HCT116 (cell line): ENCODE measurements around the gene NFIB. TPM values are rescaled to one million over a fixed set of nuclear protein-coding genes. Genes with fewer than 3 reads are reported as not detected.

Experiments used
- ATAC-seq: fragments of 200-7000 bp; cut with Tn5 transposase; 2 replicates; pipeline ENCODE4 v1.9.1; 2020; ENCODE audit warnings: mild to moderate bottlenecking, moderate library complexity
- BruUV-seq: library from RNA; stranded (reverse); fragments of 400-500 nt; replicated peaks from 2 replicates; lab custom pipeline; 2021; lab: Mats Ljungman, UMichigan
- CTCF ChIA-PET: fragments of 300-600 bp; sonication (Branson Sonifier 250); formaldehyde crosslinking; loops from one replicate; lab custom pipeline; 2021; ENCODE audit warnings: antibody characterized with exemption; lab: Charles Lee
- POLR2A ChIA-PET: fragments of 300-600, 350-600 bp; sonication (Branson Sonifier 250); formaldehyde crosslinking; loops from one replicate; lab custom pipeline; 2021; ENCODE audit warnings: antibody characterized with exemption; lab: Charles Lee
- RAD21 ChIA-PET, 2 experiments: fragments of 300-600 bp; sonication (Branson Sonifier 250); formaldehyde crosslinking; loops; one replicate each; lab custom pipeline; 2023; ENCODE audit warnings: low total read pairs in 2 of 2; ENCODE audit not compliant: uncharacterized antibody in 2 of 2, unreplicated experiment in 2 of 2, low non-redundant PET in 1 of 2; lab: Charles Lee
- DNase-seq: peaks from one replicate; pipeline ENCODE4 v3.0.0-alpha.2; 2010; ENCODE audit warnings: low read depth, low spot score
- H2AFZ ChIP-seq: fragments of 200-600 bp; shearing (Covaris generic), sonication (generic); 2 replicates; pipeline ENCODE4 v1.6.1; 2017; ENCODE audit warnings: low read depth, mixed run types, mixed read lengths, antibody characterized with exemption, low read length; ENCODE audit not compliant: poor library complexity, severe bottlenecking
- H3K27ac ChIP-seq: 2 replicates; pipeline ENCODE4 v1.5.1; 2012; ENCODE audit warnings: low read depth, low read length
- H3K27me3 ChIP-seq: fragments of 200-600 bp; sonication (generic); 2 replicates; pipeline ENCODE4 v1.6.1; 2016; ENCODE audit warnings: mixed run types, low read length, mixed read lengths; ENCODE audit not compliant: insufficient read depth
- H3K36me3 ChIP-seq, 2 experiments: fragments of 200-500 bp in 1 of 2; fragments of 200-600 bp in 1 of 2; sonication (Bioruptor generic) in 1 of 2; sonication (generic) in 1 of 2; 2 replicates each; pipeline versions ENCODE4 v1.5.1 to v1.6.1; 2014 to 2016; ENCODE audit warnings: low read length in 2 of 2, inconsistent platforms in 1 of 2, mixed read lengths in 1 of 2, mixed run types in 1 of 2; ENCODE audit not compliant: insufficient read depth in 2 of 2, control insufficient read depth in 1 of 2
- H3K4me1 ChIP-seq, 2 experiments: fragments of 200-600 bp in 1 of 2; sonication (generic) in 1 of 2; 2 replicates each; pipeline versions ENCODE4 v1.5.1 to v1.6.1; 2012 to 2017; ENCODE audit warnings: low read length in 2 of 2, inconsistent platforms in 1 of 2, mild to moderate bottlenecking in 1 of 2, mixed read lengths in 1 of 2, mixed run types in 1 of 2, moderate library complexity in 1 of 2; ENCODE audit not compliant: insufficient read depth in 2 of 2, control insufficient read depth in 1 of 2
- H3K4me2 ChIP-seq: fragments of 200-600 bp; sonication (generic); 2 replicates; pipeline ENCODE4 v1.6.1; 2017; ENCODE audit warnings: mixed run types, low read length, mixed read lengths
- H3K4me3 ChIP-seq, 2 experiments: fragments of 200-600 bp in 1 of 2; sonication (generic) in 1 of 2; replicated peaks in 1 of 2; 2 replicates each; pipeline ENCODE4 v1.5.1; 2011 to 2016; ENCODE audit warnings: low read length in 2 of 2, control low read depth in 1 of 2, low read depth in 1 of 2, mild to moderate bottlenecking in 1 of 2, mixed read lengths in 1 of 2, mixed run types in 1 of 2
- H3K79me2 ChIP-seq: fragments of 200-600 bp; sonication (generic); 2 replicates; pipeline ENCODE4 v1.6.1; 2017; ENCODE audit warnings: mild to moderate bottlenecking, mixed run types, low read length, moderate library complexity, mixed read lengths; ENCODE audit not compliant: insufficient read depth
- H3K9ac ChIP-seq: fragments of 200-600 bp; sonication (generic); 2 replicates; pipeline ENCODE4 v1.6.1; 2016; ENCODE audit warnings: low read length, mixed read lengths
- H3K9me2 ChIP-seq: fragments of 200-600 bp; sonication (generic), shearing (Covaris generic); 2 replicates; pipeline ENCODE4 v1.6.1; 2017; ENCODE audit warnings: mixed run types, mild to moderate bottlenecking, moderate library complexity; ENCODE audit not compliant: insufficient read depth
- H3K9me3 ChIP-seq, 2 experiments: fragments of 200-500 bp in 1 of 2; fragments of 200-600 bp in 1 of 2; sonication (Bioruptor generic) in 1 of 2; sonication (generic) in 1 of 2; 2 replicates each; pipeline ENCODE4 v1.6.1; 2014 to 2017; ENCODE audit warnings: low read length in 2 of 2, mixed read lengths in 2 of 2, inconsistent platforms in 1 of 2, low read depth in 1 of 2, mild to moderate bottlenecking in 1 of 2, mixed run types in 1 of 2, moderate library complexity in 1 of 2; ENCODE audit not compliant: control insufficient read depth in 1 of 2, insufficient read depth in 1 of 2
- H4K20me1 ChIP-seq: fragments of 200-600 bp; sonication (generic), shearing (Covaris generic); 2 replicates; pipeline ENCODE4 v1.6.1; 2017; ENCODE audit warnings: mixed run types, mild to moderate bottlenecking, moderate library complexity; ENCODE audit not compliant: insufficient read depth
- CTCF ChIP-seq, 3 experiments: fragments of 200-600 bp in 1 of 3; sonication (generic) in 1 of 3; IDR thresholded peaks in 2 of 3; conservative IDR thresholded peaks in 1 of 3; 2 replicates each; pipeline ENCODE4 v1.5.1; 2012 to 2017; ENCODE audit warnings: low read depth in 2 of 3, low read length in 2 of 3, antibody characterized with exemption in 1 of 3, borderline replicate concordance in 1 of 3, control low read depth in 1 of 3, mild to moderate bottlenecking in 1 of 3, mixed read lengths in 1 of 3, mixed run types in 1 of 3, moderate library complexity in 1 of 3; ENCODE audit not compliant: insufficient read depth in 1 of 3
- EGR1 ChIP-seq: IDR thresholded peaks from 2 replicates; pipeline ENCODE4 v1.6.1; 2012; ENCODE audit warnings: low read depth
- ELF1 ChIP-seq: IDR thresholded peaks from 2 replicates; pipeline ENCODE4 v1.6.1; 2012; ENCODE audit warnings: low read depth, borderline replicate concordance
- FOSL1 ChIP-seq: IDR thresholded peaks from 2 replicates; pipeline ENCODE4 v1.6.1; 2012; ENCODE audit warnings: low read depth
- SP1 ChIP-seq: IDR thresholded peaks from 2 replicates; pipeline ENCODE4 v1.6.1; 2012; ENCODE audit warnings: low read depth
- SRF ChIP-seq: IDR thresholded peaks from 2 replicates; pipeline ENCODE4 v1.6.1; 2012; ENCODE audit warnings: low read depth
- TCF7L2 ChIP-seq: IDR thresholded peaks from 2 replicates; pipeline ENCODE4 v1.7.0; 2011; ENCODE audit warnings: borderline replicate concordance, inconsistent platforms; ENCODE audit not compliant: insufficient read depth, insufficient read length; ENCODE audit errors: extremely low read depth
- YY1 ChIP-seq: IDR thresholded peaks from 2 replicates; pipeline ENCODE4 v1.6.1; 2011; ENCODE audit warnings: low read length, low read depth, moderate library complexity, mild to moderate bottlenecking; ENCODE audit not compliant: insufficient replicate concordance; ENCODE audit errors: extremely low read depth
- ZBTB33 ChIP-seq: IDR thresholded peaks from 2 replicates; pipeline ENCODE4 v1.6.1; 2011; ENCODE audit warnings: mild to moderate bottlenecking, low read length, moderate library complexity; ENCODE audit not compliant: insufficient replicate concordance; ENCODE audit errors: extremely low read depth
- ZFX ChIP-seq: fragments of 450-650 bp; IDR thresholded peaks from 2 replicates; pipeline ENCODE4 v1.6.1; 2017
- ZNF274 ChIP-seq: fragments of 200-500 bp; sonication (Bioruptor generic); IDR thresholded peaks from 2 replicates; pipeline ENCODE4 v1.6.1; 2014; ENCODE audit warnings: mild to moderate bottlenecking, low read depth, low read length, inconsistent platforms
- intact Hi-C: fragments of 100-400 bp; cut with micrococcal nuclease; formaldehyde crosslinking; loops from 2 replicates; pipeline ENCODE4 v1.10.0; 2022
- total RNA-seq: library from RNA; stranded (reverse); gene quantifications from one replicate; pipeline ENCODE4 v1.2.1, GENCODE V29; 2021; ENCODE audit not compliant: unreplicated experiment

Gene NFIB
- total RNA-seq, 1 experiment from 2014 or later: 6.6 TPM

- Histone ChIP-seq H3K27ac (no peak overlapping the region), H4K20me1 (no peaks in the 10 kb centered on the region), H3K27me3 (0 out of 2 replicates have a peak, but pooled peaks cover 7% of the 10 kb centered on the region), H3K9me3 (no peaks in the 10 kb centered on the region), H3K9ac (no peak overlapping the region), H3K9me2 (no peaks in the 10 kb centered on the region), H3K4me2 (no peak overlapping the region), H3K4me1 (no peaks in the 10 kb centered on the region), H3K4me3 (no peak overlapping the region), H3K79me2 (no peaks in the 10 kb centered on the region), H3K36me3 (no peaks in the 10 kb centered on the region), H2AFZ (no peak overlapping the region)
- POLR2A ChIA-PET: no interaction called here
- TF ChIP-seq CTCF (IDR thresholded peaks at IDR 0.05 in 2 of 3, conservative IDR thresholded peaks at IDR 0.05 in 1 of 3; ENCODE audit: borderline replicate concordance in 1 of 3, insufficient read depth in 1 of 3, low read depth in 2 of 3, low read length in 2 of 3) (no peak), SRF (no peak)
- ATAC-seq: no peak
- CTCF ChIA-PET: no interaction called here
- intact Hi-C loops: no loop called here
- no TSS peak for BruUV-seq
- RAD21 ChIA-PET: no interaction called here
- DNase-seq: no peak
These were observed 44.0 kb downstream of the NFIB start for GRCh38 chr9:14269916-14270315.

- no TSS peak for BruUV-seq
- H3K4me2 ChIP-seq: no peak overlapping the region
- 0 out of 2 replicates have a peak, but pooled peaks cover 5% of the 10 kb centered on the region for H3K27me3 ChIP-seq
- H4K20me1 ChIP-seq: no peaks in the 10 kb centered on the region; the same call in 1 of the 2 replicates
- no peak overlapping the region for H3K27ac ChIP-seq
- H3K79me2 ChIP-seq: no peaks in the 10 kb centered on the region
- no peak overlapping the region for H2AFZ ChIP-seq
- H3K36me3 ChIP-seq: no peaks in the 10 kb centered on the region
- ATAC-seq (no peak), DNase-seq (no peak)
- intact Hi-C loops: no loop called here
- no peaks in the 10 kb centered on the region for H3K9me3 ChIP-seq
- H3K4me1 ChIP-seq: no peaks in the 10 kb centered on the region
- ChIA-PET CTCF (no interaction called here), POLR2A (no interaction called here), RAD21 (no interaction called here)
- H3K4me3 ChIP-seq: no peak overlapping the region
- no peaks in the 10 kb centered on the region for H3K9me2 ChIP-seq
- H3K9ac ChIP-seq: no peak overlapping the region
- no peak for TF ChIP-seq SRF
- TF ChIP-seq SP1: no peak
- no peak for TF ChIP-seq EGR1
- no peak for TF ChIP-seq ZBTB33
- no peak for TF ChIP-seq TCF7L2
- TF ChIP-seq FOSL1: no peak
- no peak for TF ChIP-seq ZFX
- no peak for TF ChIP-seq CTCF (IDR thresholded peaks at IDR 0.05 in 2 of 3, conservative IDR thresholded peaks at IDR 0.05 in 1 of 3; ENCODE audit: borderline replicate concordance in 1 of 3, insufficient read depth in 1 of 3, low read depth in 2 of 3, low read length in 2 of 3)
- TF ChIP-seq ZNF274: no peak
- no peak for TF ChIP-seq ELF1
- TF ChIP-seq YY1: no peak
These were observed 50.0 kb downstream of the NFIB start for GRCh38 chr9:14263707-14264483.
